NCI-H774 (cell line): ENCODE results near the gene KRT82.

Experiments
- DNase-seq: peaks from one replicate; lab custom pipeline; 2025; lab: John Stamatoyannopoulos, UW

KRT82 gene

DNA sequence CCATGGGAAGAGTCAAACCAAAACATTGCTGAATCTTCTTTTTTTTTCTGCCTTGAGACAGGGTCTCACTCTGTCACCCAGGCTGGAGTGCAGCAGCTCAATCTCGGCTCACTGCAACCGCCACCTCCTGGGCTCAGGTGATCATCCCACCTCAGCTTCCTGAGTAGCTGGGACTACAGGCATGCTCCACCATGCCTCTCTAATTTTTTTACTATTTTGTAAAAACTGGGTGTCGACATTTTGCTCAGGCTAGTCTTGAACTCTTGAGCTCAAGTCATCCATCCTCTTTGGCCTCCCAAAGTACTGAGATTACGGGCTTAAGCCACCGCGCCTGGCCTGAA, 29.5 kb upstream of the KRT82 start:
- no peak for DNase-seq

- DNase-seq, result no peak
Measured at GRCh38 chr12:52434760-52435530, 28.8 kb upstream of the KRT82 start.

DNA sequence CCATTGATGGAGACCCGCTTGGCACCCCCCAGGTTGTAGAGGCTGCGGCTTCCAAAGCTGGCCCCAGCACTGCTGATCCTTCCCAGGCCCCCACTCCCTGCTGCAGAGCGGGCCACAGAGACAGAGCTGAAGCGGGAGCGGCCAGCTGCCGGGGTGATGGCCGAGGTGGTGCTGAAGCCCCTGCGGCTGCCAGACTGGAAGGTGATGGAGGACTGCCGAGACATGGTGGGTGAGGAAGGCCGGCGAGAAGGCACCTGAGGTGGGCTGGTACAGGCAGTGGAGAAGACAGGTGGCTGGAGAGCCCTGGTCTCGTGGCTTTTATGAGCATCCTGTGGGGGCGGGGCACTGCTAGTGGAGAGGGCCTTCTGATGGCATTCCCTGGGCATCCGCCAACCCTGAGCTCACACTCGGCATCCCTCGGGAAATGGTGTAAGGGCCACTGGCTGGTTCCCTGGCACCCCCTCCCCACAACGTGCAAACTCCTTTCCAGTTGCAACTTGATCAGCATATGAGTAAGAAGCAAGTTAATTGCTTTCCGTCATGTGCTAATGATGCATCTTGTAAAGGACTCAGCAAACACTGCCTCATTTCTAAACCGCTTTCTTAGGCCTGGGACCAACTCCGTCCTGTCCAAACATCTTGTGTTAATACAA, 28.1 kb upstream of the KRT82 start, which contains the start of gene KRT75:
Gene KRT75 (minus strand): TSS at position 291 of the 653 bp plus-strand sequence. CDS start 67 bp downstream, at position 224.
- DNase-seq, result no peak

DNA sequence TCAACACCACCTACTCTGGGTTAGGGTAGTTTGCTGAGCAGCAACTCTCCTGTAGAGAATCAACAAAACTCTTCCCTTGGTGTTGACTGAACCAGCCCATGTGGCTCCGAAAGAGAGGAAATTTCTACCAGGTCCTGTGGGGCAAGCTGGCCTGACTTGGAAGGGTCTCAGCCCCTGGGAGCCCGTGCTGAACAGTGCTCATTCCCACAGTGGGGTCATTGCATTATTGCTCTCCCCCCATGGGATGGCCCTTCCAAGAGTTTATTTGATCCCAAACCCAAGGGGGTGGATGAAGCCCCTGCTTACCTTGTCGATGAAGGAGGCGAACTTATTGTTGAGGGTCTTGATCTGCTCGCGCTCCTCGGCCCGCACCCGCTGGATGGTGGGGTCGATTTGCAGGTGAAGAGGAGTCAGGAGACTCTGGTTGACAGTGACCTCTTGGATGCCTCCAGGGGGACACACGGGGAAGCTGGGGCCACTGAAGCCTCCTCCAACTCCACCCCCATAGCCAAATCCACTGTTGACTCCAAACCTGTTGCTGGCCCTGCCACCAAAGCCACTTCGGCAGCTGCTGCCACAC, 27.5 kb upstream of the KRT82 start:
- no peak for DNase-seq

DNA sequence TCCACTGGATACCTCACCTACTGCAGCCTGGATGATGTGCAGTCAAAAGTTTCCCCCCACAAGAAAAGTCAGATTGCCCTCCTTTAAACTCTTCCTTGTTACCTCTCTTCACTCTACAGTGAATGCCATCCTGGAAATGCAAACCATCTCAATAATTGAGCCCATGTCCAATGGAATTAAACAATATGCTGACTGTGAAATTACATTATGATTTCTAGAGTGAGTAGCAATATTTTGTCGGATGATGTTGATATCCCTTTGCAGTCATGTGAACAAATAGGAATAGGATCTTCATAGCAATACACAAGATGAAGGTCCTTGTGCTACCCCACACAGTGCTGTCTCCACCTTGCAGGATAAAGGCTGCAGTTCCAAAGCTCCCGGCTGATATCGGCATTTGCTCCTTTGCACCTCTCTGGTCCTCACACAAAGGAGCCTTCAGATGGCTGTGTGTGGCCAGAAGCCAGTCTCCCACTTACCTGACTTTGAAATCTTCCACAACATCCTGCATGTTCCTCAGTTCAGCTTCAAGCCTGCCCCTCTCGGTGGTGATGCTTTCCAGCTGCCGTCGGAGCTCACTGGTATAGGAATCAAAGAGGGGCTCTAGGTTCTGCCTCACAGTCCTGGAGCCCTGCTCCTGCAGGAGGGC, 26.5 kb upstream of the KRT82 start:
- no peak for DNase-seq

- no peak for DNase-seq
Measured at GRCh38 chr12:52428121-52428520, 22.0 kb upstream of the KRT82 start.

DNA sequence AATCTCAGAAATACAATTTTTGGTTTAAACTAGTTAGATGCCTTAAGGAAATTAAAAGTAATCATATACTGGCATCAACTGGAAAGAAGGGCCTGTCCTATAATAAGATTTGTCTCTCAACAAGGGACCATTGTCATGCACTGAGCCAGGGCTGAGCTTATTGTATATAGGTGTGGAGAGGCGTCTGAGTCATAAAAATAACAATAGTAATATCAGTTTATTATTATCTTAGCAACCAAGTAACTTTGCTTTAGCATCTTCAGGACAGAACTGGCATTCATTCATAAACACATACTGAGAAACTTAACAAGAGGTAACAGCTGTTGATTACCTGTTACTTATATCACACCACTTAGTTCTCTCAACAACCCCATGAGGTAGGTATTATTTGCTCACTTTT, 20.9 kb upstream of the KRT82 start:
- no peak for DNase-seq

DNA sequence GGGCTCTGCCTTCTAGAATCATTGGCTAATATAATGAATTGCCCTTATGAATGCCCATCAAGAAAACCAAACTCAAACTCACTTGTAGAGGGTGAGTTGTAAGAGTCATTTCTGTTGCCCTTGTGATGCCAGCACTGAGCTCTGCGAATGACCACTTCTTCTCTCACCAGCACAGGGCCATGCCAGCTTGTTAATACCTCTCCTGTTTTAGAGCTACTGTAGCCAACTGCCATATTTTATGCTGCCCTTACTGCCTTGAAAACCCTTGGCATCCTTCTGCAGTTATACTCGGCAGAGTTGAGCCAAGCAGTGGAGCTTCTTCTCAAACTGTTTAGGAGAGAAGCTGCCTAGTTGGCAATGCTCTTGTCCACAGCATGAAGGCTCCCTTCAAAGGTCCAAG, 19.9 kb upstream of the KRT82 start:
- no peak for DNase-seq

- DNase-seq, result no peak
Measured at GRCh38 chr12:52425466-52425865, 19.3 kb upstream of the KRT82 start.

- peak; percentile 52 for DNase-seq
Measured at GRCh38 chr12:52423661-52424500, 17.7 kb upstream of the KRT82 start.

DNA sequence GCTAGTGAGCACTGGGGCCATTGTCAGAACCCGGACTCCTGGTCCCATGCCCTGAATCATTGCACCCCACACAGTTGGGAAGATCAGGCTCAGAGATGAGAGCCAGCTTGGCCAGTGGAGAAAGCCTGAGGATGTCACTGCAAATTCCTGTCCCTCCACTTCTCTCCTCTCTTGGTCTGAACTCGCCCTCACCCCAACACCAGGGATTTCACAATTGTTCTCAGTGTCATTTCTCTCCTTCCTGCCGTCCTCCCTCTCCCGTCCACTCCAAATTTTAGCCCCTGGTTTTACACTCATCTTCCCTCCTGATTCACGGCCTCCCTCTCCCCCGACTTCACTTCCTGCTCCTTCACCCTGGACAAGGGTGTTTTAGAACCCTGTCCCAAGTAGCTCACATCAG, 16.9 kb upstream of the KRT82 start:
- no peak for DNase-seq

- DNase-seq, result no peak
Measured at GRCh38 chr12:52419656-52420055, 13.5 kb upstream of the KRT82 start.

GRCh38 chr12:52418576-52419110, 12.5 kb upstream of the KRT82 start:
- no peak for DNase-seq

DNA sequence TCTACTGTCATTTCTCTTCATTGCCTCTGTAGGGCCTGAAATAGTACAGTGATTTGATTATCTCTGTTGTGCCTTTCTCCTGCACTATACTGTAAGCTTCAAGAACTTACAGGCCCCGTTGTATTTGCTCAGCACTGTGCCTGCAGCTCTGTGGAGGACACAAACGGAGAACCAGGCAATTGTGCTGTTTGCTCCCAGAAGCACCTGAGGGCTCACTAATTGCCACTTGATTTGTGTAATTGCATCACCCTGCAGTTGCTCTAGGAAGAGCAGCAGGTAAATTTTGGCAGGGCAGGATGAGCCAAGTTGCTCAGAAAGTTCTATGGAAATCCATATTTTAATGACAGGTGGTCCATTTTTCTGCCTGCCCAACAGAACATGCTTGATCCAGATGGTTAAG, 11.6 kb upstream of the KRT82 start:
- peak; percentile 88 for DNase-seq

DNA sequence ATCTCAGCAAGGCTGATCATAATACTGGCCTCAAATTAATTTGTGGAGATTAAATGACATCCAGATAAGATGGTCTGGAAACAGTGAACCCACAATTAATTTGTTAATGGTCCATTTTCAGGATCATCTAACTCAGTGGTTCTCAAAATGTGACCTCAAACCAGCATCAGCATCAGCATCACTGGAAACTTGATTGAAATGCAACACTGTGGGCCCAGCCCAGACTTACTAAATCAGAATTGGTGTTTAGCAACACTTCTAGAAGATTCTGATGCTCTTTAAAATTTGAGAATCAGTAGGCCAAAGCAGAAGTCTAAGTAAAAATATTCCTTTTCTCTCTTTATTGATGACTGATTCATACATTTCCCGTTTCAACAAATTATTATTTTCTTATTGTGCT, 10.7 kb upstream of the KRT82 start:
- no peak for DNase-seq

DNA sequence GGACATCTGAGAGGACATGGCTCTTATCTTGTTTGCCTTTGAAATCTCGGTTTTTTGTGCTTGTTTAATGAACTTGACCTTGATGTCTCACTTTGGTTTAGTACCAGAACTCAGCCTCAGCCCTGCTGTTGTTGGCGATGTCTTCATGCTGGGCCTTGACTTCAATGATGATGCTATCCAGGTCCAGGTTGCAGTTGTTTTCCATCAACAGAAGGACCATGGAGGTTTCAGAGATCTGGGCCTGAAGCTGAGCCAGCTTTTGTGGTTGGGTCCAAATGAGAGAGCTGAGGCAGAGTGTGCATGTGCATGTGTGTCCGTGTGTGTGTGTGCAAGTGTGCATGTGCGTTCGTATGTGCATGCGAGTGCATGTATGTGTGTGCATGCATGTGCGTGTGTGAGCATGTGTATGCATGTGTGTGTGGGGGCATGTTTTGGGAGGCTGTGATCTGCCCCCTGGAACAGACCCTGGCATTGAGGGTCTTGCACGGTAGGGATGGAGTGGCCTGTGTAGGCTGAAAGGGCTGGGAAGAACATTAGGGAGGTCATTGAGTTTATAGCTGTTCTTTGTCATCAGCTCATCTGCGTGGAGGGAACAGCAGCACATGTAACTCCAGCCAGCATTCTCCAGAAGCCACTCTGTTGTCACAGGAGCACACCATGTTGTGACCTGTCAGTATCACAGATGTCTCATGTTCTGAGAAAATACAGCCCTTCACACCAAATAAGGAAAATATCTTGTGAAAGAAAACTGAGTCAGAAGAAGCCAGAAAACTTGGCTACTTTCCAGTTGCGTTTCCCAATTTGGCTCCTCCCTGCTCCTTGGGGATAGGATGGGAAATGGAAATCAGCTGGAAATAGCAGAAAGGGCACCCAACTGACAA, 10.0 kb upstream of the KRT82 start:
- no peak for DNase-seq

DNA sequence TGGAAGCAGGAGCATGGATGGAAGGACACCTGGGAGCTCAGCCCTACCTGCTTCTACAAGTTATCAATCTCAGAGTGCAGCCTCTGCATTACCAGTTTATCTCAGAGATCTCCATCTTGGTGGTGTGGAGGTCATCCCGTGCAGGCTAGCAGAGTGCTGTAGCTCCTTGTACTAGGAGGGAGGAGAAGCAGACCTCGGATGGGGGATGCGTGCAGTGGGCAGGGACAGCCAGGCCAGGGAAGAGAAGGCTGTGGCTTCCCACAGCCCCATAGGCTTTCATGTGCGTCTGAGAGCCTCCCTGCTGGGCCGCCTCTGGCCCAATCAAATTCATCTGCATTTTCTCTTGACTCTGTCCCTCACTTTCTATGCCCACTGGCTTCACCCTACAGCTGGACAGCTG, 8.8 kb upstream of the KRT82 start:
- DNase-seq, result no peak

DNA sequence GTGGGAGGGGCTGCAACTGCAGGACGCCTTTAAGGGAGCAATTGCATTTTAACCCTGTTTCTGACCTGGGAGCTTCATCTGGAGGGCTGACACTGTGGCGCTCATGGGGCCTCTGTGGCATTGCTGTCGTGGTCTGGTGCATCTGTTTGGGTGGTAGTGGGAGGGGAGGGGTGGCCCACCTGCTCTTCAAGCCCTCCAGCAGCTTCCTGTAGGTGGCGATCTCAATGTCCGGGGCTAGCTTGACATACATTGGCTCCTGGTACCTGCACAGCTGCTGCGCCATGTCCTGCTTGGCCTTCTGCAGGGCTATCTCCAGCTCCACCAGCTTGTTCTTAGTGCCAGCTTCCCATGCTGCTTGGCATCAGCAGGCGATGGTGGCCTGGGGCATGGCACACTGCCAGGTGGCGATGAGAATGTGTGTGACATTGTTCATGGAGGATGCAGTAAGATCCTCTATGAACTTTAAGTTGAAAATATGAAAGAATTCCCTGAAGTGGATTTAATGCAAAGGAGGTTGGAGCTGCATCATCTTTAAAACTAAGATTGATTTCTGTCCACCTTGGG, 7.7 kb upstream of the KRT82 start:
- no peak for DNase-seq

DNA sequence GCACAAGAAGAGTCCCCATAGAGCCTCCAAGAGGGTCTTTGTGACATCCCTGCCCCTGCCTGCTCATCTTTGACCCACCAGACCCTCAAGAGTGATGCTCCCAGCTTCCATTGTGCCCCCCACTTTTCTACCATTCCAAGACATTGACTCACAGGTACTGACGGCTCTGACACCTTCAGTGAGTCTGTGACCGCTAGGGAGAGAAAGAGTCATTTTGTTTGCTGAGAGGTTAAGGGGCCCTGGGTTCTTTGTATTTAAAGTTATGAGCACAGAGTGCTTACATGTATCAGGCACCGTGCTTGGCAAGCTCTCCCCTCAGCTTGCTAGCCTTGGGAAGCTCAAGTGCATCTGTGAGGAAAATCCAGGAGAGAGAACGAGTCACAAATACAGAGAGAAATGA, 7.1 kb upstream of the KRT82 start:
- DNase-seq, result no peak

DNA sequence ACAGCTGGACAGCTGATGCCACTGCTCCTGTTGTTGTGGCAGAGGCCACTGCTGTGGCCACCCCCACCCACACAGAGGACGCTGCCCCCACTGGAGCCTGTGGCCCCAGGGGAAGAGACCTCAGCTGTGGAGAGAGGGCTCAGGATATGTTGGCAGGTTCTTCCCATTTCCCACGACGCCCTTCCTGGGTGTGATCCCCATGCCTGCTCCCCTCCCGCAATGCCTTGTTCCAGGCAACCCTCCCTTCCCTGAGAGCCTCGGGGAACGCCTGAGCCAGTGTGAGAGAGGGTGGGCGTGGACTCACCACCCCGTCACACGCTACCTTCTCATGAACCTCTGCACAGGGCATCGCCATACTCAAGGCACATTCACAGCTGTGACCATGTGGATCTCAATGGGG, 5.7 kb upstream of the KRT82 start:
- DNase-seq, result no peak
